Loucy (cell line): Measurements from ENCODE around the gene FOSL1.

ENCODE experiments used
- EZH2phosphoT487 ChIP-seq: fragments of 200-600 bp; IDR thresholded peaks from 2 replicates; pipeline ENCODE4 v1.6.1; 2018; ENCODE audit warnings: antibody characterized with exemption, mild to moderate bottlenecking, moderate library complexity, borderline replicate concordance
- TF ChIP-seq, protein P1 (sequence below): fragments of 200-600 bp; sonication (generic); conservative IDR thresholded peaks from 2 replicates; pipeline ENCODE4 v1.5.1; 2014; ENCODE audit warnings: mild to moderate bottlenecking, antibody characterized with exemption, low read length

DNA sequence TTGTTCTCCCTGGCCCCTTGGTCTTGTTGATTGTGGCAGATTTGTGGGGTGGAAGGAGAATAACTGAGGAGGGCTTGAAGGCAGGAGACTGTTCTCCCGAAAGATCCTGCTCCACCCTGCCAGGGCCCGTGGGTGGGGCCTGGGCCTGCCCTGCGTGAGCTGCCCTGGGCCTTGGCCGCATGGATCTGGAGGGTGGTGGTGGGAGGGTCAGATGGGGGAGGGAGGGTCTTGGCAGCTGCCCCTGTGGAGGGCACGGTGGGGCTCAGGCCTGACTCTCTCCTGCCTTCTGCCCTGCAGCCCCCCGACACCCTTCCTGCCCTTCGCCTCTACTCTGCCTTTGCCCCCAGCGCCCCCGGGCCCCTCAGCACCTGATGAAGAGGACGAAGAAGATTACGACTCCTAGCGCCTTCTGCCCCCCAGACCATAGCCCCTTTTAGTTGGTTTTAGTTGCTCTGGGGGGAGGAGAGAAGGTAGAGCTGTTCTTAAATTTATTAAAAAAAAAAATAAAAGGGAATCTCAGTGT lies 20.9 kb upstream of the FOSL1 start:
- TF ChIP-seq, protein P1, sequence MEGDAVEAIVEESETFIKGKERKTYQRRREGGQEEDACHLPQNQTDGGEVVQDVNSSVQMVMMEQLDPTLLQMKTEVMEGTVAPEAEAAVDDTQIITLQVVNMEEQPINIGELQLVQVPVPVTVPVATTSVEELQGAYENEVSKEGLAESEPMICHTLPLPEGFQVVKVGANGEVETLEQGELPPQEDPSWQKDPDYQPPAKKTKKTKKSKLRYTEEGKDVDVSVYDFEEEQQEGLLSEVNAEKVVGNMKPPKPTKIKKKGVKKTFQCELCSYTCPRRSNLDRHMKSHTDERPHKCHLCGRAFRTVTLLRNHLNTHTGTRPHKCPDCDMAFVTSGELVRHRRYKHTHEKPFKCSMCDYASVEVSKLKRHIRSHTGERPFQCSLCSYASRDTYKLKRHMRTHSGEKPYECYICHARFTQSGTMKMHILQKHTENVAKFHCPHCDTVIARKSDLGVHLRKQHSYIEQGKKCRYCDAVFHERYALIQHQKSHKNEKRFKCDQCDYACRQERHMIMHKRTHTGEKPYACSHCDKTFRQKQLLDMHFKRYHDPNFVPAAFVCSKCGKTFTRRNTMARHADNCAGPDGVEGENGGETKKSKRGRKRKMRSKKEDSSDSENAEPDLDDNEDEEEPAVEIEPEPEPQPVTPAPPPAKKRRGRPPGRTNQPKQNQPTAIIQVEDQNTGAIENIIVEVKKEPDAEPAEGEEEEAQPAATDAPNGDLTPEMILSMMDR = no peak
- no peak for TF ChIP-seq EZH2phosphoT487
